Hindlimb muscle (tissue), 1 donor: ENCODE results near the gene MAGEA2. TPM values are rescaled to one million over a fixed set of nuclear protein-coding genes. Genes with fewer than 3 reads are reported as not detected.
"Not testable (repeated sequence)": the region's sequence is repeated elsewhere in the genome, so short reads cannot be mapped to it uniquely, and the experiment has no call there.

Experiments used
- DNase-seq: peaks from one replicate; pipeline ENCODE4 v3.0.0-alpha.2; 2013
- polyA plus RNA-seq: library from polyadenylated mRNA; unstranded; fragments of 120-200 nt; gene quantifications from one replicate; pipeline ENCODE4 v1.2.1, GENCODE V29; 2013; ENCODE audit not compliant: insufficient read length

The MAGEA2 gene
- not detected for polyA plus RNA-seq

GRCh38 chrX:152753686-152754650 lies at the start of gene MAGEA2:
Gene MAGEA2, minus strand, starts transcription at chrX:152753842. Its CDS starts 2,479 bp downstream, at chrX:152751363.
- DNase-seq = not testable (repeated sequence)

GRCh38 chrX:152798945-152799344 lies 45.3 kb upstream of the MAGEA2 start:
- no peak for DNase-seq

- DNase-seq = not testable (repeated sequence)
Measured at GRCh38 chrX:152787062-152787461, 33.4 kb upstream of the MAGEA2 start.

GRCh38 chrX:152769549-152770289 lies 16.1 kb upstream of the MAGEA2 start, which contains the start of gene MAGEA6:
Gene MAGEA6, minus strand, starts transcription at chrX:152769689. Its CDS starts 2,039 bp downstream, at chrX:152767650.
- DNase-seq = not testable (repeated sequence)

GRCh38 chrX:152766562-152766961 lies 12.9 kb upstream of the MAGEA2 start:
- not testable (repeated sequence) for DNase-seq

GRCh38 chrX:152761582-152761981 lies 7.9 kb upstream of the MAGEA2 start:
- not testable (repeated sequence) for DNase-seq

GRCh38 chrX:152759544-152759943 lies 5.9 kb upstream of the MAGEA2 start:
- not testable (repeated sequence) for DNase-seq

GRCh38 chrX:152758918-152759317 lies 5.3 kb upstream of the MAGEA2 start, which contains the start of gene CSAG3:
Gene CSAG3, plus strand, starts transcription at chrX:152759218.
- not testable (repeated sequence) for DNase-seq

GRCh38 chrX:152754871-152755270 lies 1.2 kb upstream of the MAGEA2 start:
- DNase-seq = not testable (repeated sequence)

- no peak for DNase-seq
Measured at GRCh38 chrX:152738560-152738959, 15.1 kb downstream of the MAGEA2 start.

- DNase-seq = not testable (repeated sequence)
Measured at GRCh38 chrX:152736528-152736927, 17.1 kb downstream of the MAGEA2 start.

GRCh38 chrX:152735860-152736511 lies 17.7 kb downstream of the MAGEA2 start:
- DNase-seq = no peak

GRCh38 chrX:152735101-152735500 lies 18.5 kb downstream of the MAGEA2 start:
- no peak for DNase-seq

GRCh38 chrX:152734143-152734858 lies 19.3 kb downstream of the MAGEA2 start:
- not testable (repeated sequence) for DNase-seq

- no peak for DNase-seq
Measured at GRCh38 chrX:152733261-152733975, 20.2 kb downstream of the MAGEA2 start, which contains the start of the genes CSAG1 and MAGEA12. Gene CSAG1, minus strand, starts transcription at chrX:152733721. Its CDS starts 1,261 bp downstream, at chrX:152732460. Gene MAGEA12, plus strand, starts transcription at chrX:152733757. Its CDS starts 2,405 bp downstream, at chrX:152736162.

GRCh38 chrX:152725409-152725808 lies 28.2 kb downstream of the MAGEA2 start:
- no peak for DNase-seq

- DNase-seq = not testable (repeated sequence)
Measured at GRCh38 chrX:152713815-152714787, 39.5 kb downstream of the MAGEA2 start, which contains the start of gene MAGEA2B. Gene MAGEA2B, plus strand, starts transcription at chrX:152714628. Its CDS starts 2,479 bp downstream, at chrX:152717107.

GRCh38 chrX:152713195-152713594 lies 40.4 kb downstream of the MAGEA2 start:
- DNase-seq = not testable (repeated sequence)

GRCh38 chrX:152709173-152709572 lies 44.5 kb downstream of the MAGEA2 start, which contains the start of gene CSAG2:
Gene CSAG2, minus strand, starts transcription at chrX:152709273. Its CDS starts 161 bp downstream, at chrX:152709112.
- DNase-seq = not testable (repeated sequence)
